OCI-LY3 (cell line): ENCODE results near the gene COL1A1.
A peak's percentile ranks its signal among the peaks of the same experiment; 100 is the strongest.

Experiments
- H2AFZ ChIP-seq: fragments of 200-600, 300-600 bp; shearing (Covaris generic); 2 replicates; pipeline ENCODE4 v1.6.0; 2014; ENCODE audit warnings: antibody characterized with exemption, low read depth, low read length
- H3K27ac ChIP-seq: fragments of 200-600, 300-600 bp; sonication (generic); 2 replicates; pipeline ENCODE4 v1.5.1; 2014; ENCODE audit warnings: mild to moderate bottlenecking, low read length, moderate library complexity, mixed read lengths
- H3K27me3 ChIP-seq: fragments of 200-600, 300-600 bp; sonication (generic); 2 replicates; pipeline ENCODE4 v1.6.1; 2014; ENCODE audit warnings: low read depth, low read length, mixed read lengths
- H3K36me3 ChIP-seq: fragments of 200-600, 300-600 bp; sonication (generic); replicated peaks from 2 replicates; pipeline ENCODE3; 2014; ENCODE audit warnings: low read depth, low read length, mixed read lengths
- H3K4me1 ChIP-seq: fragments of 300-600, 200-600 bp; sonication (generic); 2 replicates; pipeline ENCODE4 v1.6.1; 2014; ENCODE audit warnings: low read length, mixed read lengths
- H3K4me2 ChIP-seq: fragments of 200-600, 300-600 bp; sonication (generic); 2 replicates; pipeline ENCODE4 v1.6.1; 2014; ENCODE audit warnings: low read length, mixed read lengths
- H3K4me3 ChIP-seq: fragments of 300-600, 200-600 bp; sonication (generic); 2 replicates; pipeline ENCODE4 v1.5.1; 2014; ENCODE audit warnings: antibody characterized with exemption, mild to moderate bottlenecking, low read length, moderate library complexity
- H3K79me2 ChIP-seq: fragments of 300-600, 200-600 bp; shearing (Covaris generic); 2 replicates; pipeline ENCODE4 v1.6.1; 2014; ENCODE audit warnings: mild to moderate bottlenecking, low read length, mixed read lengths
- H3K9ac ChIP-seq: fragments of 300-600, 200-600 bp; shearing (Covaris generic); 2 replicates; pipeline ENCODE4 v1.6.0; 2014; ENCODE audit warnings: mild to moderate bottlenecking, low read length, moderate library complexity
- H3K9me3 ChIP-seq: fragments of 200-600, 300-600 bp; shearing (Covaris generic); 2 replicates; pipeline ENCODE4 v1.6.1; 2014; ENCODE audit warnings: low read length, mixed read lengths; ENCODE audit not compliant: insufficient read depth
- H4K20me1 ChIP-seq: fragments of 200-600, 300-600 bp; sonication (generic); 2 replicates; pipeline ENCODE4 v1.6.1; 2016; ENCODE audit warnings: low read length, mixed read lengths; ENCODE audit not compliant: insufficient read depth
- EZH2phosphoT487 ChIP-seq: fragments of 200-600 bp; shearing (Covaris generic); IDR thresholded peaks from 2 replicates; pipeline ENCODE4 v1.6.1; 2018; ENCODE audit warnings: antibody characterized with exemption, mixed run types, low read depth
- TF ChIP-seq, protein P1 (sequence below): fragments of 200-600, 300-600 bp; sonication (generic); IDR thresholded peaks from 2 replicates; pipeline ENCODE4 v1.5.1; 2014; ENCODE audit warnings: antibody characterized with exemption, low read length, low read depth

The COL1A1 gene

DNA sequence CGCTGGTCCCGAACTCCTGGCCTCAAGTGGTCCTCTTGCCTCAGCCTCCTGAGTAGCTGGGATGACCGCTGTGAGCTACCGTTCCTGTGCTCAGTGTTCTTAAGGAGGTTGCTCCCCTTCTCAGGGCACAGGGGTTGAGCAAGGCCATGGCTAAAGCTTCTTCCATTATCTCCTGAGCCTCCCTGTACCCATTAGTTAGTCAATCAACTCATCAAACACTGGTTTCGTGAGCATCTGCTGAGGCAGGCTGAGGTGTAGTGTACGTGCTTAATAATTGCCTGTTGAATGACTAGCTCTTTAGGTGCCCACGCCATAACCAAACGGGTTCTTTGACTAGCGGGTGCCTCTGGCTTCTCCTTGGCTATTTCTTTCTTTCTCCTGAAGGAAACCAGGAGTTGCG lies 24.0 kb downstream of the COL1A1 start:
- Histone ChIP-seq H3K4me1 (peaks cover 15% of the 10 kb centered on the region), H3K4me2 (peak overlapping the region; percentile 88), H3K36me3 (no peaks in the 10 kb centered on the region), H3K27me3 (no peaks in the 10 kb centered on the region), H3K27ac (no peak overlapping the region), H3K4me3 (peak overlapping the region; percentile 75), H3K9me3 (no peaks in the 10 kb centered on the region), H3K79me2 (no peaks in the 10 kb centered on the region), H4K20me1 (no peaks in the 10 kb centered on the region), H2AFZ (0 out of 2 replicates have a peak overlapping the region, but pooled peaks have one; percentile 88), H3K9ac (peak overlapping the region; percentile 64; the same call in 1 of the 2 replicates)
- TF ChIP-seq EZH2phosphoT487: no peak

DNA sequence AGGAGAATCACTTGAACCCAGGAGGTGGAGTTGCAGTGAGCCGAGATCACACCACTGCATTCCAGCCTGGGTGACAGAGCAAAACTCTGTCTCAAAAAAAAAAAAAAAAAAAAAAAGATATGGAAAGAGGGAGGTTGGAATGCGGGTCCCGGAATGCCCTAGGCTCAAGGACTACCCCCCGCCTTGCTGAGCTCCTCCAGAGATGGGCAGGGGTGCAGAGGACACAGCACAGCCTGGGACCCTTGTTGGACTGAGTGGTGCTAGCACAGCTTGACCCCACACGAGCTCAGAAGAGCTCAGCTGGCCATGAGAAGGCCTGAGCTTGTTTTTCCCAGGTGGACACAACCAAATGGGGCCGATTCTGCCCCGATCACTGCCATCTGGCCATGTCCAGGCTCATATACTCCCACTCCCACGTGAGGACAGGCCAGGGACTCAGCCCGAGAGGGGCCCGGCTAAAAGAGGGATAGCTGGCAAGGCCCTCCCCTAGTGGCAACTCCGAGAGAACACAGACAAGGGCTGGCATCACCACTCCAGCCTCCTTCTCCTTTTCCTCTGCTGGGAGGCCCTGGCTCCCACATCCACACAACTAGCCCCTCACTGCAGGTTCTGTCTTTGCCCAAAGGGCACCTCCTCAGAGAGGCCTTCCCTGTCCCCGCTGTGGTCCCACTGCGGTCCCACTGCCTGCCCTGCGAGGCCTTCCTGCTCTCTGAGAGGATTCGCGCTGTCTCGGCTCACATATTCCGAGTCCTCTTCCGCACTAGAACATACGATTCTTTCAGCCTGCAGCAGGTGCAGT lies 24.7 kb downstream of the COL1A1 start:
- no peak overlapping the region for H3K4me2 ChIP-seq
- H3K36me3 ChIP-seq: no peaks in the 10 kb centered on the region
- H3K79me2 ChIP-seq: no peaks in the 10 kb centered on the region
- no peaks in the 10 kb centered on the region for H4K20me1 ChIP-seq
- H2AFZ ChIP-seq: no peak overlapping the region
- no peak overlapping the region for H3K4me3 ChIP-seq
- TF ChIP-seq, protein P1, sequence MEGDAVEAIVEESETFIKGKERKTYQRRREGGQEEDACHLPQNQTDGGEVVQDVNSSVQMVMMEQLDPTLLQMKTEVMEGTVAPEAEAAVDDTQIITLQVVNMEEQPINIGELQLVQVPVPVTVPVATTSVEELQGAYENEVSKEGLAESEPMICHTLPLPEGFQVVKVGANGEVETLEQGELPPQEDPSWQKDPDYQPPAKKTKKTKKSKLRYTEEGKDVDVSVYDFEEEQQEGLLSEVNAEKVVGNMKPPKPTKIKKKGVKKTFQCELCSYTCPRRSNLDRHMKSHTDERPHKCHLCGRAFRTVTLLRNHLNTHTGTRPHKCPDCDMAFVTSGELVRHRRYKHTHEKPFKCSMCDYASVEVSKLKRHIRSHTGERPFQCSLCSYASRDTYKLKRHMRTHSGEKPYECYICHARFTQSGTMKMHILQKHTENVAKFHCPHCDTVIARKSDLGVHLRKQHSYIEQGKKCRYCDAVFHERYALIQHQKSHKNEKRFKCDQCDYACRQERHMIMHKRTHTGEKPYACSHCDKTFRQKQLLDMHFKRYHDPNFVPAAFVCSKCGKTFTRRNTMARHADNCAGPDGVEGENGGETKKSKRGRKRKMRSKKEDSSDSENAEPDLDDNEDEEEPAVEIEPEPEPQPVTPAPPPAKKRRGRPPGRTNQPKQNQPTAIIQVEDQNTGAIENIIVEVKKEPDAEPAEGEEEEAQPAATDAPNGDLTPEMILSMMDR: no peak
- no peaks in the 10 kb centered on the region for H3K27me3 ChIP-seq
- H3K9me3 ChIP-seq: no peaks in the 10 kb centered on the region
- no peak overlapping the region for H3K9ac ChIP-seq
- peaks cover 15% of the 10 kb centered on the region for H3K4me1 ChIP-seq
- H3K27ac ChIP-seq: no peak overlapping the region

DNA sequence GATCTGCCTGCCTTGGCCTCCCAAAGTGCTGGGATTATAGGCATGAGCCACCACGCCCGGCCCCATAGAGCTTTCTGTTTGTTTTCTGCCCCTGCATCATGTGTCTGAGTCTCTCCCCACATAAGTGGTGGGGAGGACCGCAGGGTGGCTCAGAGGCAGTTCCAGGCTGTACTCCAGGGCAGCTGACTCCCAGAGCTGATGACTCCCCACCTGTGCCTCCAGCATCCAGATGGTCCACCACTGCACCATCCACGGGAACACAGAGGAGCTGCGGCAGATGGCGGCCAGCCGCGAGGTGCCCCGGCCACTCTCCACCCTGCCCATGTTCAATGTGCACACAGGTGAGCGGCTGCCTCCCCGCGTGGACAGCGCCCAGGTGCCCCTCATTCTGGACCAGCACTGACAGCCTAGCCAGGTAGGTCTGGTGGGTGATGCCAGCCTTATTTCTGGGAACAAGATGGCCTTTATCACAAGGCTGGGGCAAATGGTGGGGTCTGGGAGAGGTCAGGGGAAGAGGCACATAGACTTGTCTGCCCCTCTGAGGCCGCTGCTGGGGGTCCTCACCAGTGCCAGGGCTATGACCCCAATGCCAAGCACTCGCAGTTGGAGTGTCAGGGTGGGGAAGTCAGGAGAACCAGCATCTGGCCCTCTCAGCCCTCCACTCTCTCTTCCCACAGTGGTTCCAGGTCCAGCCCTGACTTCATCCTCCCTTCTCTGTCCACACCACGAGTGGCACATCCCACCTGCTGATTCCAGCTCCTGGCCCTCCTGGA lies 26.2 kb downstream of the COL1A1 start:
- Histone ChIP-seq H3K27ac (no peak overlapping the region), H3K4me2 (no peak overlapping the region), H3K79me2 (no peaks in the 10 kb centered on the region), H3K9ac (no peak overlapping the region), H3K4me1 (peaks cover 29% of the 10 kb centered on the region), H3K9me3 (no peaks in the 10 kb centered on the region), H4K20me1 (no peaks in the 10 kb centered on the region), H3K36me3 (no peaks in the 10 kb centered on the region), H3K4me3 (no peak overlapping the region), H2AFZ (no peak overlapping the region), H3K27me3 (no peaks in the 10 kb centered on the region)
- TF ChIP-seq, protein P1: no peak
- no peak for TF ChIP-seq EZH2phosphoT487

DNA sequence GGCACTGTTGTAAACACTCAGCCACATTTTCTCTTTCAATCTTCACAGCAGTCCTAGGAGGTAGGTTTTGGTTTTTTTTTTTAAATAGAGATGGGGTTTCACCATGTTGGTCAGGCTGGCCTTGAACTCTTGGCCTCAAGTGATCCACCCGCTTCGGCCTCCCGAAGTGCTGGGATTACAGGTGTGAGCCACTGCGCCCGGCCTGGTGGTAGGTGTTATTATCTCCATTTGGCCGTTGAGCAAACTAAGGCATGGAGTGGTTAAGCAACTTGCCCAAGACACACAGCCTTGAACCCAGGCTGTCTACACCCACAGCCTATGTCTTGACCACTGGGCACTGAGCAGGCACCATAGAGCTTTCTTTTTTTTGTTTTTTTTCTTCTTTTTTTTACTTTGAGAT lies 27.0 kb downstream of the COL1A1 start:
- Histone ChIP-seq H3K9ac (no peak overlapping the region), H3K27me3 (no peaks in the 10 kb centered on the region), H3K4me1 (peaks cover 37% of the 10 kb centered on the region), H3K27ac (no peak overlapping the region), H3K4me3 (no peak overlapping the region), H3K36me3 (no peaks in the 10 kb centered on the region), H4K20me1 (no peaks in the 10 kb centered on the region), H3K9me3 (no peaks in the 10 kb centered on the region), H2AFZ (no peak overlapping the region), H3K4me2 (no peak overlapping the region), H3K79me2 (no peaks in the 10 kb centered on the region)
- TF ChIP-seq, protein P1: no peak
- TF ChIP-seq EZH2phosphoT487: no peak
